NOMO-1 treated with DMSO at 0.1 percent for 48 hours (cell line): ENCODE results near the gene KPTN.

Experiments
- DNase-seq: peaks from one replicate; lab custom pipeline; 2025; ENCODE audit not compliant: unreplicated experiment; lab: John Stamatoyannopoulos, UW

The KPTN gene

DNA sequence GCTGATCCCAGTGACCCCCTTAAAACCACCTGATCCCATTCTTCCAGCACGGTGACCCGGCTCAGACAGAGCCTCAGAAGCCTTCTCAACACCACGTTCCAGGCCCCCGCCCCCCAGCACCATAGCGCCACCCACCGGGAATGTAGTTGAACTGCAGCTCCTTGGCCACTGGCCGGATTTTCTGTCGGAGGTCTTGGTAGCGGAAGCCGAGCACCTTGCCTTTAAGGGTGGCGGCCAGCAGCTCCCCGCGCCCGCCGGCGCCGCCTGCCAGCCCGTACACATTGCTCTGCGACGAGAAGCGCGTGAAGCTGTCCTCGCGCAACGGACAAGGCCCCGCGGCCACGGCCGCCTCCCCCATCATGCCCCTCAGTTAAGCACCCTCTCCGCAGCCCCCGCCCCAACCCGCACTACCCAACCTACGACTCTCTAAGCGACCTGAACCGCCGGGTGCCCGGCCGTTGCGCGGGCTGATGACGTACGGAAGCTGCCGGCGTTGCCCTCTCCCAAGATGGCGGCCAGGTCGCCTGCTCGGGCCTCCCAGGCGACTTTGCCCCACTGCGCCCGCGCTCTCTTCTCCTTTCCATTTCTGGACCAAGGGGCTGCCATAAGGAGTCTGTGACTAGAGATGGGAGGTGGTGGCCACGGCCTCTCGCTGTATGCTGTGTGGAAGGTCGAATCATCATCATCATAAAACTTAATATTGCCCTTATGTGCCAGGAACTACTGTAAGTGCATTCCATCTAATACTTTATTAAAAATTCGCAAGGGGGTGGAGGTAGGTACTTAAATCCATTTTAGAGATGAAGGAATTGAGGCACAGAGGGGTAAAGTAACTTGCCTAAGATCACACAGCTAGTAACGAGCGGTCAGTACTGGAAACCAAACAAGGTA, at the start of gene KPTN:
TSS of gene KPTN (minus strand) at position 420 of the 891 bp plus-strand sequence. CDS start at position 361, 59 bp downstream.
- DNase-seq: peak; percentile 80

DNA sequence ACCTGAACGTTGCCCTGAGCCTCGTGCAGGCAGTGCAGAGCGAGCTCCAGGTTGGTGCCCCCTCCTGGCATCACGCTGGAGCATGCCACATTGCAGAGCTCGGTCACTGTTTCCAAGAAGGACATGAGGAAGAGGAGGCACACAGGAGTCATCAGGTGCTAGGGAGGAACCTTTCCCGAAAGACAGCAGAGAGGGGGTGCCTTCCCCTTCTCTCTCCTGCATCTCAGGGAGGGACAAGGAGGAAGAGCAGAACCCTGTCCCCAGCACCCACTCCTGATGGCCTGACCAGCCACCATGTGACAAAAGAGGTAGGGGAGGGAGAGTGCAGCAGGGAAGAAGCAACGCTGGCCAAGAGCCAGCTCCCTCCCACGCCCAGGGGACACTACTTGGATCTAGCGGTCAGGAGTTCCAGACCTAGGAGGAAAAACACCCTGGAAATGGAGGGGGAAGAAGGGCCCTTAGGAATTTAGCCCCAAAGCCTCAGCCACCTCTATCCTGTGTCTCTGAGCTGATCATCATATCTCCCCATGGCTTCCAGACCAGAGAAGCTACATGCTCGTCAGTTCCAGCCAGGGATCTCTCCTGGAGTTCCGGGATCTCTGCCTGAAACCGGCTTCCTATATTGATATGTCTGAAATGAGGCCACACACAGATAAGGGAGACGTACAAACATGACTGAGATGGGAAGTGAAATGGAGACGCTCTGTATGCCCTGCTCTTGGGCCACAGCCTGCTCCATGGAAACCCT, 47.8 kb upstream of the KPTN start:
- DNase-seq: no peak

DNA sequence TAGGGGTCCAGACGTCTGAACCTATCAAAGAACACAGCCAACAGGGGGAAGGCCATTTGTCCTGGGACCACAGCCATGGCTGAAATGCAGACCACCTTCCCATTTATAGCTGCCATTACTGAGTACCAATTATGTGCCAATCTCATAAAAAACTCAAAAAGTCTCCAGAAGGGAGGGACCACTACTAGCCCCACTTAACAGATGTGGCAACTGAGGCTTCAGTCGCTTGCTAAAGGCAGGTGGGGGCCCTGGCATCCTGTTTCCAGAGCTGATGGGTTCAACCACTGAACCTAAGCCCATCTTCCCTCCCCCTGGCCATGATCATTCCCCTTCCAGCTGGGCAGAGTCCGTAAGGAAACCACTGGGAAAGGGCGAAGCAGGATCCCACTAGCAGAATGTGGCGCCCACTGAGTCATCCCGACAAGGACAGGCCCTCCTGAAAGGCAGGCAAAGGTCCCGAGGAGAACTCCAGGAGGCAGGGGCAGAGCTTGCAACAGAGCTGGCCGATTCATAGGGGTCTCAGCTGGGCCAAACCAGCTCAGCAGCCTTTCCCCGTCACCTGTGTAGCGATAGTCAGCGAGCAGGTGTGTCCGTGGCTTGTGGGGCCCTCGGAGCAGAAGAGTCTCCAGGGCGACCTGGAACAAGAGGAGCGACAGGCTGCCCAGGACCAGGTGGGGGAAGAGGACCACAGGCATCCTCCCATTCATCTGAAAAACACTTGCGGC, 45.2 kb upstream of the KPTN start:
- DNase-seq: no peak

DNA sequence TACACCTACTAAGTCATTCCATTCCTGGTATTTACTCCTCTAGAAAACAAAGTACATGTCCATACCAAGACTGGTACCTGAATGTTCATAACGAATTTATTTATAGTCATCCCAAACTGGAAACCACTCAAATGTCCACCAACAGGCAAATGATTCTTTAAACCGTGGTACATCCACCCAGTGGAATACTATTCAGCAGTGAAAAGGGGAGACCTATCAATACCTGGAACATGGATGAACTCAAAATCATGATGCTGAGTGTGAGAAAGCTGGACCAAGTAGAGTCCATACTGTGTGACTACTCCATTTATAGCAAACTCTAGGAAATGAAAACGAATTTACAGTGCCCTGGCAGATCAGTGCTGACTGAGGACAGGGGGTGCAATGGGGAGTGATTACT, 42.8 kb upstream of the KPTN start:
- DNase-seq: no peak

DNA sequence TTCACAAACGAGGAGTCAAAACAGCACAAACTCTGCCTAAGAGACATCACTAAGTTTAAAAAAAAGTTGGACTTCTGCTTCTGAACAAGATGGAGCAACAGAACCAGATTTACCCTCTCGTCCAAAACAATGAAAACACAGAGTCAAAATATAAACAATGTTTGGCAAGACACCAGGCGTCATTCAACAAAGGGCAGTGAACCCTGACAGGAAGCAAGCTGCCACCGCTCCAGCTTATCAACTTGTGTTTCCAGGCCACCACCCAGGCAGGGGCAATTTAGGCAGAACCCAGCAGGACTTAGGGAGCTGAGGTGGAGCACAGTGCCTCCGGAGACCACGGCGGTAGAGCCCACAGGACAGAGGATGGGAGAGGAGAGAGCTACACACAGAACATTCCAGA, 39.5 kb upstream of the KPTN start:
- DNase-seq: no peak

DNA sequence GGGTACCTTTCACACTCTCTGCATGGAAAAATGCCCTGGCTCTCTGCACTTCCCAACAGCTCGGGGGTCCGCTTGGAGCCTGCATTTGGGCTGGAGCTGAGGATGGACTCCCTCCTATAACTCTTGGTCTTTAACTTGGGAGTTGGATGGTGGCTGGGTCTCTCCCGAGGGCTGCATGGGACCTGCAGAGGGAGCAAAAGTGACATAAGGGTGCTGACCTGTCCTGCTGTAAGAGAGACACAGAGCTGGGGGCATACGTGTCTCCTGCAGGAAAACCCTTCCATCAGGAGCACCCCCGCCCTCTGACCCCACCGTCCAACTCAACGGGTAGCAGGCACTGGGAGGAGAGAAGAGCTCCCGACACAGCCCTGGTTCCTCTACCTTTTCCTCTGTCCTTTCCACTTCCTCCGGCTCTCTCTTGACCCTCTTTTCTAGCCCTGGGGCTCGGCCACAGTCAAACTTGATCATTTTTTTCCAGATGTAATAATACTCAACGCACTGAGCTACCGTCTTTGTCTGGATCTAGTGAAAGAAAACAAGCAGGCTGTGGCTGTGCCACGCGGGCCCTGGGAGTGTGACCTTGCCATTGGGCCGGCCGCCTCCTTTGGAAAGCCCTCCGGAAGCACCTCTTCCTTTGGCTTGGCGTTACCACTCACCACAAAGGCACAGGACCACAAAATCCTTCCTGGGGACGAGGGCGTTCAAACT, 37.6 kb upstream of the KPTN start:
- no peak for DNase-seq

DNA sequence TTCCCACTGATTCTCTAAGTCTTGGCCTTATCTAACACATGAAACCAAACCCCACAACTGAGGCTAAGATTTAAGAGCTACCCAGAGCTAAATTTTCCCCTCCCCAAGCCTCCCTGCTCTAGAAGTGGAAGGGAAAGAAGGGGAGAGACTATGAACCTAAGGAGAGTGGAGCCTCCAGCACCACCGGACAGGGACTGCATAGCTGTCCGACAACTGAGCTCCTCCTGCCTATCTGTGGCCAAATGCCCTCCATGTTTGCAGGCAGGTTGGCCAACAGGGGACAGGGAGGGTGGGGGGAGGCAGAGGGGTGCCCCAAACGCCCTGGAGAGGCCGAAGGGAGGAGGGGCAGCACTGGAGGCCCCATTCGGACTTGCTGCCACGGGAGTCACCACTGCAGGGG, 36.8 kb upstream of the KPTN start:
- no peak for DNase-seq

DNA sequence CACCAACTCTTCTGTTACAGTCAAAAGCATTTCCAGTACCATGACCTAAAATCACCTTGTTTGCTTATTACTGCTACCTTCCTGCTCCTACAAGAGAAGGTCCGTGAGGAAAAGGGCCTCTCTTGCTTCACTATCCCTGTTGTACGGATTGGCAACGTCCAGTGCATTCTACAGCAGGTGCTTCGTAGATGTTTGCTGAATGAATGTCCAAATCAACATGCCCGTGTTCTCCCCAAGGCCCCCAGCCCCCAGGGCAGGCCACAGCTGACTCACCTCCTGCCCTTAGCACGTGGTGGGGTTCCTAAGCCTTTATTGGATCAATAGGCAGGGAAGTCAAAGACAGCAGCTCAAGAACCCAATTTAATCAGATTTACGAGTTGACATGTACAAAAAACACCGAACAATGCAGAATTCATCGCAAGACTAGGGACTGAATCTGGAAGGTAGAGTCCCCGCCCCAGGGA, 36.4 kb upstream of the KPTN start:
- no peak for DNase-seq

DNA sequence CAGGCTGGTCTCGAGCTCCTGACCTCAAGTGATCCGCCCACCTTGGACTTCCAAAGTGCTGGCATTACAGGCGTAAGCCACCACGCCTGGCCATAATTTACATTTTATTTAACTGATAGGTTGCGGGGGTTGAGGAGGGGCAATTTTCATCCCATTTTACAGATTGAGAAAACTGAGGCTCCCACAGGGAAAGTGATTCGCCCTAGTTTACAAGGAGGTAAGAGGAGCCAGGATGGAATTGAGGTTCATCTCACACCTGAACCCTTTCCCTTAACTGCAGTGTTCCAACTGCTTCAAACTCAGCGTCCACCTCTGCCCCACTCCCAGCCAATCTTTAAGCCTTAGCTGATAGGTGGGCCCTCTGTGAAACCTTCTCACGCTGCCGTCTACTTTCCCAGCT, 34.8 kb upstream of the KPTN start:
- no peak for DNase-seq

DNA sequence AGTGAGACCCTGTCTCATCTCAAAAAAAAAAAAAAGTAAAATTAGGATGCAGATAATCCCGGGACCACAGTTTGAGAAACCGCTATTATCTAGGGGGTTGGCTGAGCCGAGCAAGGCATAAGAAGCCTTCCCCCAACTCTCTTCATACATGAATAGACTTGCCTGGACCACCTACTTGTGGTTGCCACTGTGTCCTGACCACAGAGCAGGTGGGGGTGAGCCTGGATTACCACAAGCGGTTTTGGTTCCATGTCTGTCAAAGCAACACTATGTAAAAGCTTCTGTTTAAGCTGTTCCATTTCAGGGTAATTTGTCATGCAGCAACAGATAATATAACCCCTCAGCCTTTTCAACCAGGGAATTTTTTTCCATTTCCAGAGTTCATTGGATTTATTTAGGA, 34.1 kb upstream of the KPTN start:
- DNase-seq: peak; percentile 61

DNA sequence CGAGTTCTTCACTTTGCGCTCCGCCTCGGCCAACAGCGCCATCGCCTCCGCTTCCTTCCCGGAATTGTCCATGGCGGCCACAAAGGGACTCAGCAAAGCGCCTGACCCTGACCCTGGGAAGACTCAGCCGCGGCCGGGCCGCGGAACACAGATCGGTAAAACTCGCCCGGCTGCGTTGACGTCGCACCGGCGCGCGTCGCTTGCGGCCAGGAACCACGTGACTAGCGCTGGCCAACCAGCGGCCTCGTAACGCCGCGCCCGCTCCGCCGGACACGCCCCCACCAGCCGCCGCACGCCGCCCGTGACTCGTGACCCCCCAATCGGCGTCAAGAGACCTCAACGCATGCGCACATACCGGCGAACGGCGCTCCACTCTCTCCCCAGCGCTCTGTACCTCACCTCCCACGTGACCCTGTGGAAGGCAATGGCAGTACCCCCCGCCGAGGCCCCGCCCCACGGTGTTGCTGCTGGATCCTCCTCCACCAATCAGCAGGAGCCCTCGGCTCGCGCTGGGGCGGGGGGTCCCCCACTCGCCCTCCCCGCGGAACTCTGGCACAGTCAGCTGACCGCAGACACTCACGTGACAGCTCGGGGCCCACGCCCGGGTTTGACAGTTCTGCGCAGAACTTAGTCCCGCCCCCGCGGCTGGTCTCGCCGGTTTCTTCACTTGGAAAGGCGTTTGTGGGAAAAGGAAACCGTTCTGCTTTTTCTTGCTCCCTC, 31.0 kb upstream of the KPTN start, which contains the start of gene NAPA:
TSS of gene NAPA (minus strand) at position 195 of the 720 bp plus-strand sequence. CDS start at position 72, 123 bp downstream.
- DNase-seq: peak; percentile 100

DNA sequence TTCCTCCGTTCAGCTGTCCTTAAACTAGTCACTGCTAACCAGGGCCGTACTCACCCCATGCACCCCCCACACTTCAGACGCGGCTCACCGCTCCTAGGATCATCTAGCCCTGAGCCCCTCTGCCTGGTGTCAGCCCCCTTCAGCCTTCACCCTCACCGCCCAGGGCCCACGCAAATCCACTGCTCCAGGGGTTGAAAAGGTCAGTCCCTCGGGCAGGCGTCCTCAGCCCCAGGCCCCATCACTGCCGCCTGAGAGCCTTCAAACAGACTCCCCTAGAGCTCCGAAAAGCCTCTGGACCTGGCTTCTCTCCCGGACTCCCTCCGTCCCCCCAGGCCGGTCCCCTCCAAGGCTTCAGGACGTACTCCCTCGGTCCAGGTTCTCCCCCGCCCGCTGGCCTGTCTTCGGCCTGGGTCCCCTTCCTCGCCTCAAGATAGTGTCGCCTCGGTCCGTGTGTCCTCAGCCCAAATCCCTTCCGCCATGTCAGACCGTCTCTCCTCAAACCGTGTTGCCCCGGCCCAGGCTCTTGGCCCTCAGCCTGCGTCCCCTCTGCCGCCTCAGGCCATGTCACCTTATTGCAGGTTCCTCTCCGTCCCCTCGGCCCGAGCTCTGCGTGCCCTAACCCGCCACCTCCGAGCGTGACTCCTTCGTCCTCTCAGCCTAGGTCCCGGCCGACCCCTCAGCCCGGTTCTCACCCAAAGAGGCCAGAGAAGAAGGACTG, 30.3 kb upstream of the KPTN start:
- DNase-seq: no peak

DNA sequence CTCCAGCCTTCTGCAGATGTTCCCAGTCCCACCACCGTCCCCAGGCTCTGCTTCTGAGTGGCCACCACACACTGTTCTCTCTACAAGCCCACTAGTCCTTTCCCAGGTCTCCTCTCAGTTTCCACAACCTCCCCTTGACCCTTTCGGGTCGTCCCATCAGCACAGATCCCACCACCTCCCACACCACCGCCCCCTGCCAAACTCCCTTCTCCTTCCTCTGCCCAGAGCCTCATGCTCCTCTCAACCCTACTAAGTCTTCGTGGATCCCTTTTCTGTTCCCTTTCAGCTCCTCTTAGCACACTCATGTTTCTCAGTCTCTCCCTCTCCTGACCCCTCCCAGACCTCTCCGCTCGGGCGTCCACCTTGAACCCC, 28.9 kb upstream of the KPTN start:
- DNase-seq: no peak

DNA sequence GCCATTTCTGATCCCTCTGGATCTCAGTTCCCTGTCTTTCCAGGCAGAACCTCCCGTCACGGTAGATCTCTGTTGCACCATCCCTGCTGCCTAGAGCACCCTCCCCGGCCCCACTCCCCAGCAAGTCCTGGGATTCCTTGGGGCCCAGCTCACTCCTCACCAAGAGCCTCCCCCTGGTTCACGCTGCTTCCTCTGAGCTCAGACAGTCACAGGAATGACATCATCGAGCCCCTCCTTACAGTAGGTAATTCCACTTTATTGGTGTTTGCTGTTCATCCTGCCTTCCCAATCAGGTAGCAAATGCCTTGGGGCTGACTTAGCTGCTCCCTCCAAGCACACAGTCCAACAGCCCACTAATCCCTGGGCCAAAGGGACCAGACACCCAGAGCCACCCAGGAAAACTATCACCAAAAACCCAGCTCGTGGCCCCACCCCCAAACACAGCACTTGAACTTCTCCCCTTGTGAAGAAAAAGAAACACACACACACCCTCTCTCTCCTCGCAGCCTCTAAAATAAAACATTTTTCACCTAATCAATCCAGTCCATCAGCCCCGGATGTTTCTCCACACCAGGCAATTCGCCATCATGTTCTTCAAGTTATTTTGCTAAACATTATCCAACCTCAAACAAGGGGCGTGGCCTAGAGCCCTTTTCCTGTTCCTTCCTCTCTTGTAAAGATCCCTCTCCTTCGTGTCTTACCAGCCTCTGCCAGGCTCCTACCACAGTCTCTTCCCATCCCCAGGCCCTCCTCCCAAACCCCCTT, 28.3 kb upstream of the KPTN start:
- DNase-seq: no peak

DNA sequence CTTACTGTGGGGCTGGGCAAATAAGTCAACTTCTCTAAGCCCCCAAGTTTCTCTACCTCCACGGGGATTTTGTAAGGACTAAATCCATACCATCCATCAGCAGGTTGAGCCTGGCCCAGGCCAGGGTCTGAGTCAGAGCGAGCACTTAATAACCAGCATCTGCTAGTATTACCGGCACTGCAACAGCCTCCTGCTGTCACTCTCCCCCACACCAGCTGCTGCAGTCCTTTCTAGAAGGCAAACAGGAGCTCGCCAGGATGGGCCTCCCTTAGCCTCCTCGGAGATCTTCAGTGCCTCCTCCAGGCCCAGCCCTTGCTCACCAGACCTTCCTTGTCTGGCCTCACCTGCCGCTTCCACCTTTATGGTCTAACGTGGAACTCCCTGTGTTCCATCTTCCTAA, 27.7 kb upstream of the KPTN start:
- DNase-seq: no peak

DNA sequence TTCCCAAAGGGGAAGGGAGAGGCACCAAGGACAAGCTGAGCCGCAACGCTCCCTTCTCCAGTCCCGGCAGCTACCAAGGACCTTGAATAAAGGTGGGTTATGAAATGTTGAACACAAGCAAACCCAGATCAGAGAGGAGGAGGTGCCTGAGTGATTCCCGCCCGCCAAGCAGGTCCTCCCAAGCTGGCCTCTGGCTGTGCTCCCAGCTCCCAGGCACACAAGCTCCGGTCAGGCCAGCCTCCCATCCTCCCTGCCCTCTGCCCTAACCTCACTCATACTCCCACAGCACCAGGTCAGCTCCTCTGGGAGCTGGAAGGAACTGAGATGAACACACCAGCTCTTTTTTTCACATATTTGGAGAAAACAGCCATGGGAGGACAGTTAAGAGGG, 27.1 kb upstream of the KPTN start:
- no peak for DNase-seq

DNA sequence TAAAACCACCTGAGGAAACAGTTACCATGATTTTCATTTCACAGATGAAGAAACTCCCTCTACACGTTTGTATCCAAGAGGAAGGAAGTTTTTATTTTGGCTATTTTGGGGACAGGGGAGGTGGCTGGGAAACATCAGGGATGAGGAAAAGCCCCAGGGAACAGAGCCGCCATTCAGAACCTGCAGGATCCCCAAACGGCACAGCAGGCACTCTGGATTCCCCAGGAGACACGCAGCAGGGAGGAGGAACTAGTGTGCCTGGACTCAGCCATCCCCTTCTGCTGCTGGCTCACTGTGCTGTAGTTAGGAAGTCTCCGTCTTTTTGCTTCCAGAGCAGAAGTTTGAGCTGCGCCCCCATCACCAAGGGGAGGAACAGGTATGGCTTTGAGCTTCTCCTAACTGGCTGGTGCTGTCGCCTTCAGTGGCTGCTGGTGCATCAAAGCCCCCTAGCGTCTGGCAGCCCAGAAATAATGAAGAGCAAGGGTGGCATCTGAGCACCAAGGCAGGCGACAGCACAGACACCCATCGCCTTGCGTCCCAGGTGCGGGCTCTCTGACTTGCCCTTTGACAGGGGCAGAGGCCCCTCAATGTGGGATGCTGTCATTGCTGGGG, 26.6 kb upstream of the KPTN start:
- DNase-seq: no peak

DNA sequence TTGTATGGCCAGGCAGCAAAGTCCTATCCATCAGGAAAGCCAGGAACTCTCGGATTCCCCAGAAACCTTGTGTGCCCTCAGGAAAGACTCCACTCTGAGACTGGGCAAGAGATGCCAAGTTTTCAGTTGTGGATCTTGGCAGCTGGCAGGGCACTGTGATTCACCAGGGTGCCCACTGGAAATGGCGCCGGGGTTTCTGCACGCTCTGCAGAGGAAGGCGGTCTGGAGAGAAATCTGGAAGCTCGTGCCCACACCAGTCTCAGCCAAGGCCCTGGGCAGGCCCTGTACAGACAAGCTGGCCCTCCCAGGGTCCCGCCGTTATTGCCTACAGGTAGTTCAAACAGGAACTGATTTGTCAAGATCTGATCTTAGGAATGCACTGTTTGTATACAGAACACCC, 26.0 kb upstream of the KPTN start:
- no peak for DNase-seq
